Neural crest cell (in vitro differentiated cells): Measurements from ENCODE around the gene METTL25B. TPM values are rescaled to one million over a fixed set of nuclear protein-coding genes. Genes with fewer than 3 reads are reported as not detected.

Source experiments
- DNase-seq: peaks from one replicate; pipeline ENCODE4 v3.0.0; 2021; ENCODE audit warnings: low read depth, mixed read lengths, low spot score
- H3K27ac Mint-ChIP-seq: one replicate; pipeline ENCODE4 v1.8.0; 2021; ENCODE audit warnings: mild to moderate bottlenecking, mixed read lengths; ENCODE audit not compliant: unreplicated experiment
- H3K27me3 Mint-ChIP-seq: 2 replicates; pipeline ENCODE4 v1.8.0; 2021; ENCODE audit warnings: low read depth, mild to moderate bottlenecking, mixed read lengths
- H3K36me3 Mint-ChIP-seq: 2 replicates; pipeline ENCODE4 v1.8.0; 2021; ENCODE audit warnings: low read depth, mild to moderate bottlenecking, mixed read lengths
- H3K4me1 Mint-ChIP-seq: 2 replicates; pipeline ENCODE4 v1.8.0; 2021; ENCODE audit warnings: mixed read lengths
- H3K4me3 Mint-ChIP-seq: one replicate; pipeline ENCODE4 v1.8.0; 2021; ENCODE audit warnings: mild to moderate bottlenecking, mixed read lengths
- H3K9me3 Mint-ChIP-seq: 2 replicates; pipeline ENCODE4 v1.8.0; 2021; ENCODE audit warnings: mixed read lengths
- total RNA-seq: library from RNA; stranded (reverse); gene quantifications from 2 replicates; pipeline ENCODE4 v1.2.1, GENCODE V29; 2021
- TF ChIP-seq, protein P1 (sequence below): fragments of 200-600 bp; sonication (generic); conservative IDR thresholded peaks from 2 replicates; pipeline ENCODE4 v1.5.0; 2021; ENCODE audit warnings: antibody characterized with exemption, mild to moderate bottlenecking

Gene METTL25B
- total RNA-seq, 1 donor from 2014 or later: 33.0 TPM

DNA sequence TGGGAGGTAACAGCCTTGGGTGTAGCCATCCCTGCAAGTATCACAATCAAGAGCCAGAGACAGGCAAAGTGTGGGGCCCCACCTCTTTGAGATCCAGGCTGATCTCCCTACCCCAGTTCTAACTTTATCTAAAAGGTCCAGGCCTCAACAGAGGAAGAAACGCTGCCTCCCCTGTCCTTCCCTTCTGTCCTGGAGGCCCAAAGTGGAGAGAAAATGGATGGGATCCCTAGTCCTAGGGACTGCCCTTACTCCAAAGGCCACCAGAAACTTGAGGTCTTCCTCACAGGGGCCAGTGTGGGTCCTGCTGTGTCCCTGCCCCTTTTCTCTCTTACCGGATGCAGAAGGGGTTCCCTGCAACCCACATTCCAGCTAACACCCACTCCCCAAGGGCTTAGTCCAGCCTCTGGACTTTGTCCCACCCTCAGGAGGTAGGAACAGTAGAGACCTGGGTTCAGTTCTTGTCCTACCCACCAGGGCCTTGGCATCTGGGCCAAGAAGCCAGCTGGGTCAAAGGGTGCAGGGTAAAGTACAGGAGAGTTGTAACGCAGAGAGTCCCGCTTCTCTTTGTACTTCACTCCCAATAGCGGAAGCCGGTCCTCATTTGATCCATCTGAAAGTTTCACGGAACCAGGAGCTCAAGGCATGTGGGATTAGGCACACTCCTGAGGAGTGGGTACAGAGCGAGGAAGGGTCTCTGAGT, 21.3 kb downstream of the METTL25B start:
- DNase-seq: no peak
- Mint-ChIP-seq H3K9me3 (no peaks in the 10 kb centered on the region), H3K27me3 (no peaks in the 10 kb centered on the region), H3K27ac (peak overlapping the region; percentile 62), H3K4me1 (peaks cover 64% of the 10 kb centered on the region), H3K36me3 (peaks cover 8% of the 10 kb centered on the region), H3K4me3 (peak overlapping the region; percentile 94)
- TF ChIP-seq, protein P1, sequence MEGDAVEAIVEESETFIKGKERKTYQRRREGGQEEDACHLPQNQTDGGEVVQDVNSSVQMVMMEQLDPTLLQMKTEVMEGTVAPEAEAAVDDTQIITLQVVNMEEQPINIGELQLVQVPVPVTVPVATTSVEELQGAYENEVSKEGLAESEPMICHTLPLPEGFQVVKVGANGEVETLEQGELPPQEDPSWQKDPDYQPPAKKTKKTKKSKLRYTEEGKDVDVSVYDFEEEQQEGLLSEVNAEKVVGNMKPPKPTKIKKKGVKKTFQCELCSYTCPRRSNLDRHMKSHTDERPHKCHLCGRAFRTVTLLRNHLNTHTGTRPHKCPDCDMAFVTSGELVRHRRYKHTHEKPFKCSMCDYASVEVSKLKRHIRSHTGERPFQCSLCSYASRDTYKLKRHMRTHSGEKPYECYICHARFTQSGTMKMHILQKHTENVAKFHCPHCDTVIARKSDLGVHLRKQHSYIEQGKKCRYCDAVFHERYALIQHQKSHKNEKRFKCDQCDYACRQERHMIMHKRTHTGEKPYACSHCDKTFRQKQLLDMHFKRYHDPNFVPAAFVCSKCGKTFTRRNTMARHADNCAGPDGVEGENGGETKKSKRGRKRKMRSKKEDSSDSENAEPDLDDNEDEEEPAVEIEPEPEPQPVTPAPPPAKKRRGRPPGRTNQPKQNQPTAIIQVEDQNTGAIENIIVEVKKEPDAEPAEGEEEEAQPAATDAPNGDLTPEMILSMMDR: no peak

DNA sequence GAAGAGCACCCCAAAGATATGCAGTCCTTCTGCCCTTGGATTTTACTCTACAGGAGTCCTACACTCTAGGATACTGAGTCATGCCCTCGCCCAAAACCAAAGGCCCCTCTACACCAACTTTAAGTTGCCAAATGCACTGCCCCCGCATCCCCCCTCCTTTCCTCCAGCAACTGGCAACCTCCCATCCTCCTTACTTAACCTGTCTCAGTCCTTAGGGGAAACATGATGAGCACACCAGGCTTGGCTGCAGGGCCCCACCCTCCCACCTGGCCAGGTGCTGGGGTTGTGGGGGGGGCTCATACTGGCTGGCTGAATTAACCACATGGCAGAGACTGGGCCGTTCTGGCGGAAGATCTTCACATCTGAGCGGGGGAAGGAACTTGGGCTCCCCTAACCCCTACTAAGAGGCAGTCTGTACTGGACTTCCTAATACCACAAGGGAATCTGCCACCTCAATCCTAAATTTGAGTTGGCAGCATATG, 22.0 kb downstream of the METTL25B start:
- peak overlapping the region; percentile 94 for H3K4me3 Mint-ChIP-seq

DNA sequence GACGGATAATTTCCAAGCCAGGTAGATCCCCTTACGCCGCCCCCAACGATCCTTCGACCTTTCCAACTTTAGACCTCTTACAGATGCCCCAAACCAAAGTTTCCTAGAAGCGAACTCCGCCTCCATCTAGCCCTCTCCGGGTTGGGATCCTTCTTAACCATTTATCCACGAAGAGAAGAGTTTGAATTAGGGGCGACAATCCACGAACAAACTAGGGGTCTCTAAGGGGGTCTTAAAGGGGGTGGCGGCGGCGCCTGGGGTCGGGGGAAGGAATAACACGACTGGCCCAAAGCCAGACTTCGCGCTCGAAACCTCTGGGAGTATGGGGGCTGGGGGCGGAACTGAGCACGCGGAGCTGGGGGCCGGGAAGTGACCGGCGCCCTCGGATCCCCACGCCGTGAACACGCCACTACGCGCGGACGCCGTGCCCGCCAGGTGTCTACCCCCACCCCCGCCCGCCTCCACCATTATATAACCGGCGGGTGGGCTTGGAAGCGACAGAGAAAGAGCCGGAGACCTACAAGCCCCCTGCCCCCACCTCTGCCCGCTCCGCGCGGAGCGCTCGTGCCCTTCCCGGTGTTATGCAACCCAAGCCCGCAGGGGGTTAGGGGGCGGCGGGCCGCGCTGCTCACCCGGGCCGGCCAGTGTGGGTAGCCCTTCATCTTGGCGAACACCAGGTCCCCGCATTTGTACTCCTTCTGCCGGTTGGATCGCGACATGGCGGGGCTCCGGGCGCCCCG, 22.6 kb downstream of the METTL25B start:
- peak overlapping the region; percentile 92 for H3K27ac Mint-ChIP-seq
- no peaks in the 10 kb centered on the region for H3K27me3 Mint-ChIP-seq
- H3K36me3 Mint-ChIP-seq: peaks cover 3% of the 10 kb centered on the region
- H3K4me3 Mint-ChIP-seq: peak overlapping the region; percentile 94
- peaks cover 58% of the 10 kb centered on the region for H3K4me1 Mint-ChIP-seq
- TF ChIP-seq, protein P1: no peak
- H3K9me3 Mint-ChIP-seq: no peaks in the 10 kb centered on the region
- peak; percentile 55 for DNase-seq

More for the DNA sequence above, 22.0 kb downstream of the METTL25B start:
- Mint-ChIP-seq H3K27ac (peak overlapping the region; percentile 92), H3K4me1 (peaks cover 64% of the 10 kb centered on the region), H3K9me3 (no peaks in the 10 kb centered on the region), H3K36me3 (peaks cover 8% of the 10 kb centered on the region), H3K27me3 (no peaks in the 10 kb centered on the region)
- no peak for DNase-seq
- TF ChIP-seq, protein P1: no peak

DNA sequence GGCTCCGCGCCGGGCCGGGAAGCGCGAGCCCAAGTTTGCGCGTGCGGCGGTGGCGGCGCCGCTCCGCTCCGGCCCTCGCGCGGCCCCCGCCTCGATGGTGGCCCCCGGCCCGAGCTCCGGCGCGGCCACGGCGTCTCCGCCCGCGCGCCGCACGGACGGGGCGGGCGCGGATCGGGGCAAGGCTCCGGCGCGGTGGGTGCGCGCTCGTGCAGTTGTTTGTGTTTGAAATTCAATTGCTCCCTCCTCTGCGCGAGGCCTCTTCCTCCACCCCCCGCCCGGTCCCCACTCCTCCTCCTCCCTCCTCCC, 23.1 kb downstream of the METTL25B start, which contains the start of gene HDGF:
HDGF (minus strand) TSS at position 225 of the 306 bp plus-strand sequence. CDS start 246 bp downstream, outside the sequence.
- TF ChIP-seq, protein P1: no peak
- Mint-ChIP-seq H3K4me1 (peaks cover 53% of the 10 kb centered on the region), H3K4me3 (peak within 1 kb of the TSS; percentile 99), H3K27ac (peak within 1 kb of the TSS; percentile 99), H3K27me3 (no peaks in the 10 kb centered on the region), H3K9me3 (no peaks in the 10 kb centered on the region), H3K36me3 (peaks cover 3% of the 10 kb centered on the region)
- DNase-seq: no peak

DNA sequence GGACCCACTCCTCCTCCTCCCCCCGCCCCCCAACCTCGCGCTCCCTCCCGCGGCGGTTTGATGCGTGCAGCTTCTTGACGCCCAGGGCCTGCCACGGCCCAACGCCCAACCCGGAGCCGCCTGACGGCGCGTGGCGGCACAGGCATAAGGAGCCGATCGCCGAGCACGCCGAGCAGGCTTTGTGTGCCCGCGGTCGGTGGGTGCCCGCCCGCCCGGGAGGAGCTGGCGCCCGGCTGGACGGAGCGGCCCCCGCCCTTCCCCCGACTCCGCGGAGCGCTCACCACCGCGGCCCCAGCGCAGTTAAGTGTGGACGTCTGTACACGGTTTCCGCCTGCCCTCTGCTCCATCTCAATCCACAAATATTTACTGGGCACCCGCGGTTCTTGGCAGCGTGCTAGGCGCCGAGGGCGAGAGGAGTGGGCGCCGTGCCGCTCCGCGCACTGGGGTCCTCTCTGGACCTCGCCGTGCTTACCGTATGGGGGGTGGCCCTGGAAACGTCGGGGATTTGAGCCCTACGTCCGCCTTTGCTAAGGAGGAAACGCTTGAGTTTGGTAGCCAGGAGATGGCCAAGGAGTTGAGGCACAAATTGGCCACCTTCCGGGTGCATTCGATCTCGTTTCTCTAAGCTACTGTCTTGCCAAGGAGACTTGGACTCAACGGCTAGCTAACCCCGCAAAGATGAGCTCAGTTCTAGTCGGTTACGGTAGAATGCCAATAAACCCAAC, 23.6 kb downstream of the METTL25B start:
- H3K27me3 Mint-ChIP-seq: no peaks in the 10 kb centered on the region

More for the DNA sequence above, 23.6 kb downstream of the METTL25B start:
- peak overlapping the region; percentile 99 for H3K27ac Mint-ChIP-seq
- H3K36me3 Mint-ChIP-seq: peaks cover 3% of the 10 kb centered on the region
- peak overlapping the region; percentile 99 for H3K4me3 Mint-ChIP-seq
- H3K9me3 Mint-ChIP-seq: no peaks in the 10 kb centered on the region
- DNase-seq: peak; percentile 90
- H3K4me1 Mint-ChIP-seq: peaks cover 48% of the 10 kb centered on the region
- TF ChIP-seq, protein P1: no peak
